Right cardiac atrium (tissue), 5 donors: ENCODE measurements around the gene MCAT. TPM values are rescaled to one million over a fixed set of nuclear protein-coding genes. Genes with fewer than 3 reads are reported as not detected.
A peak's percentile ranks its signal among the peaks of the same experiment; 100 is the strongest.

Source experiments
- ATAC-seq, 2 donors: fragments of 200-7000 bp; cut with Tn5 transposase; one replicate each; pipeline versions ENCODE4 v1.8.0 to v1.9.1; 2020; ENCODE audit warnings: moderate library complexity in 2 of 2, mild to moderate bottlenecking in 1 of 2
- DNase-seq, 3 donors: peaks; one replicate each; pipeline ENCODE4 v3.0.0-alpha.2; 2020
- H3K27ac ChIP-seq: one replicate; pipeline ENCODE4 v1.5.1; 2013; ENCODE audit warnings: mild to moderate bottlenecking, low read length, control low read depth, moderate library complexity
- H3K27me3 ChIP-seq: one replicate; pipeline ENCODE4 v1.6.1; 2013; ENCODE audit not compliant: control insufficient read depth, insufficient read depth
- H3K4me1 ChIP-seq: one replicate; pipeline ENCODE4 v1.6.1; 2013; ENCODE audit warnings: low read length; ENCODE audit not compliant: control insufficient read depth, insufficient read depth
- H3K4me3 ChIP-seq: one replicate; pipeline ENCODE4 v1.5.1; 2013; ENCODE audit warnings: low read length, control low read depth
- H3K9me3 ChIP-seq: one replicate; pipeline ENCODE4 v1.6.1; 2013; ENCODE audit warnings: low read length; ENCODE audit not compliant: control insufficient read depth
- WGBS: extraction: QIAGEN DNeasy Blood & Tissue Kit; methylation state at CpG from one replicate; pipeline ENCODE4 v1.1.7; 2013; 5-methylcytosine and 5-hydroxymethylcytosine counted together
- intact Hi-C, 4 donors: fragments of 100-400 bp; cut with DNase I; formaldehyde crosslinking; loops; one replicate each; pipeline versions ENCODE4 v1.11.0 to v1.14.0; 2022 to 2023
- polyA plus RNA-seq: library from polyadenylated mRNA; stranded (reverse); fragments of 200-250 nt; gene quantifications from one replicate; pipeline ENCODE4 v1.2.3, GENCODE V29; 2013
- total RNA-seq, 4 donors: library from RNA; stranded (reverse); fragmentation: NEBNext Ultra II Directional; extraction: Animal tissue kit (Norgen Biotek cat#: 25700); gene quantifications; one replicate each; pipeline ENCODE4 v1.2.1, GENCODE V29; 2021
- donor health status: healthy with polysubstance abuse.
- donor health status: DM: no; HTN: yes; CAD: no.
- donor health status: DM: no; HTN: no; CAD: no.
- donor health status: DM: no; HTN: yes; CAD: no; lungs with severe emphysema.
- donor health status: DM: yes; HTN: yes; CAD: no.

The MCAT gene
- total and polyA plus RNA-seq, 5 donors: 12.5 to 14.5 (median 13.8) TPM

GRCh38 chr22:43182118-43182517, 38.9 kb upstream of the MCAT start:
- H3K4me1 ChIP-seq: peaks cover 6% of the 10 kb centered on the region
- H3K9me3 ChIP-seq: no peaks in the 10 kb centered on the region
- no peaks in the 10 kb centered on the region for H3K27me3 ChIP-seq
- no peak overlapping the region for H3K27ac ChIP-seq
- ATAC-seq: no peak
- H3K4me3 ChIP-seq: no peak overlapping the region
- intact Hi-C loops: no loop called here
- DNase-seq: peak in 2 of 3 donors; percentile 14 to 50
- WGBS: 93% methylated on average over 10 of the region's 10 CpGs

DNA sequence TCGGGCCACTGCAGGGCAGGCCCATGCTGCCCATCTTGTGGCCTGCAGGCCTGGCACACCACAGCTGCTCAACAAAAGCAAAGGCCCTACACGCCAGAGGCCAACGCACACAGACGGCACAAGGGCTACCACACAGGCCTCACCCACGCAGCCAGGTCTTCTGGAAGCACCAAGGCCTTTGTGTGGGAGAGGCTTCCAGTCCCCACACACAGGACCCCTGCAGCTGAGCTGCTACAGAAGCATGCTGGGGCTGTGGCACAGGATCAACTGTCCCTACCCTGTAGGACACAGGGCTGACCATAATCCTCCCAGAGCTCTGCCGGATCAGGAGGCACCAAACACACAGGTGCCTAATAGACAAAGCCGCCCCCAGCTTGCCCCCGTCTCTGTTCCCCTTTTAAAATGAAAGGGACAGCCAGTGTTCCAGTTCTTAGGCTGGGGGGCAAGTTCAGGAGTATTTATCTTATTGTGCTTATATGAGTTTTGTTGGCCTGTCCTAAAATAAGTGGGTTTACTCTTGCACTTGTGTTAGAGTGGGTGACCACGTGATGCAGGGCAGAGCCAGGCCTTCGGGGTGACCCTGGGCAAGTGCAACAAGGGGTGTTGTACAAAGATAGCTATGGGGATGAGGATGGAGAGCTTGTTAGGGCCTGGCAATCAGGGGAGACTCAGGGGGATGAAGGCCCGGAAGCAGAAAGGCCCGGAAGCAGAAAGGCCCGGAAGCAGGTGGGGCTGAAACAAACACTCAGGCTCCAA, 38.3 kb upstream of the MCAT start:
- no peaks in the 10 kb centered on the region for H3K27me3 ChIP-seq
- no peak for ATAC-seq
- no peak overlapping the region for H3K4me3 ChIP-seq
- 93% methylated on average over 13 of the region's 13 CpGs for WGBS
- no peak overlapping the region for H3K27ac ChIP-seq
- H3K4me1 ChIP-seq: peaks cover 6% of the 10 kb centered on the region
- H3K9me3 ChIP-seq: no peaks in the 10 kb centered on the region
- peak in 2 of 3 donors; percentile 43 to 51 for DNase-seq
- intact Hi-C loops: no loop called here

DNA sequence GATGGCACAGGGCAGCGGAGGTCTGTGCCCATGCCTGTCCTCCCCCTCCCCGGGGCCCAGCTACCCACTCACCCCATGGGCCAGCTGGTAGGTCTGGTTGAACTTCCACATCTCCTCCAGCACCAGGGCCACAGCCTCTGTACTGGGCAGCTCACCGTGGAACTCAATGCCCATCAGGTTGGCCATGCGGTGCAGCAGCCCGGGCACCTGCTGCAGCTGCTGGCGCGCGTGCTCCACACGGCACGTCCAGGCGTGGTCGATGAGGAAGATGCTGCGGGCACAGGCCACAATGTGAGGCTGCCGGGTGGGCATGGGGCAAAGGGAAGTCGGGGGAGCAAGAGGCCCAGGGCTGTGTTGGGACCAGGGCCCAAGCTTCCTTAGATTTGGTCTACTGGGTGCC, 37.5 kb upstream of the MCAT start:
- intact Hi-C loops: no loop called here
- 93% methylated on average over 15 of the region's 15 CpGs for WGBS
- Histone ChIP-seq H3K9me3 (no peaks in the 10 kb centered on the region), H3K27me3 (no peaks in the 10 kb centered on the region), H3K4me3 (no peak overlapping the region), H3K4me1 (peaks cover 2% of the 10 kb centered on the region), H3K27ac (no peak overlapping the region)
- no peak for ATAC-seq
- peak in 2 of 3 donors; percentile 34 to 60 for DNase-seq

GRCh38 chr22:43179911-43180195, 36.7 kb upstream of the MCAT start:
- Histone ChIP-seq H3K4me3 (no peak overlapping the region), H3K9me3 (no peaks in the 10 kb centered on the region), H3K4me1 (no peaks in the 10 kb centered on the region), H3K27me3 (no peaks in the 10 kb centered on the region), H3K27ac (no peak overlapping the region)
- ATAC-seq (no peak), DNase-seq (peak in 2 of 3 donors; percentile 11 to 28)
- intact Hi-C loops: no loop called here
- 97% methylated on average over 15 of the region's 15 CpGs for WGBS

- Histone ChIP-seq H3K4me3 (no peak overlapping the region), H3K27ac (no peak overlapping the region), H3K4me1 (no peaks in the 10 kb centered on the region), H3K27me3 (no peaks in the 10 kb centered on the region), H3K9me3 (no peaks in the 10 kb centered on the region)
- DNase-seq: peak in 2 of 3 donors; percentile 37 to 51
- whole genome bisulfite sequencing: 93% methylated on average over 25 of the region's 25 CpGs
- ATAC-seq: no peak
- intact Hi-C loops: no loop called here
These were observed 36.1 kb upstream of the MCAT start for GRCh38 chr22:43179146-43179910.

DNA sequence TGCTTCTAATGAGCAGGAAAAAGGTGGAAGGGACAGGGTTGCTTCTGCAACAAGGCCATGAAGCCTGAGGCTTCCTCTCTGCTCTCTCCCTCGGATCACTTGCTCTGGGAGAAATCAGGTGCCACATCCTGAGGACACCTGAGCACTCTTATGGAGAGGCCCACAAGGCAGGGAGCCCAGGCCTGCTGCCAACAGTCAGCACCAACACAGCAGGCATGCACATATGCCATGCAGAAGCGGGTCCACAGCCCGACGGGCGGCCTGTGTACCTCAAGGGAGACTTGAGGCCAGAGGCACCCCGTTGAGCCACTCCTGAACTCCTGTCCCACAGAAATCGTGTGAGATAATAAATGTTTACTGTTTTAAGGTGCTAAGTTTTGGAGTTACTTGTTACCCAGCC, 34.3 kb upstream of the MCAT start:
- Histone ChIP-seq H3K9me3 (no peaks in the 10 kb centered on the region), H3K27me3 (no peaks in the 10 kb centered on the region), H3K4me1 (no peaks in the 10 kb centered on the region), H3K4me3 (no peak overlapping the region), H3K27ac (no peak overlapping the region)
- peak in 2 of 3 donors; percentile 33 to 43 for DNase-seq
- intact Hi-C loops: no loop called here
- WGBS: 92% methylated on average over 7 of the region's 7 CpGs
- no peak for ATAC-seq

- intact Hi-C loops: no loop called here
- Histone ChIP-seq H3K4me3 (no peak overlapping the region), H3K4me1 (no peaks in the 10 kb centered on the region), H3K9me3 (no peaks in the 10 kb centered on the region), H3K27ac (no peak overlapping the region), H3K27me3 (no peaks in the 10 kb centered on the region)
- DNase-seq (peak in 2 of 3 donors; percentile 42 to 52), ATAC-seq (no peak)
- 74% methylated on average over 15 of the region's 15 CpGs for WGBS
These were observed 32.9 kb upstream of the MCAT start for GRCh38 chr22:43176090-43176489.

- no peak overlapping the region for H3K27ac ChIP-seq
- WGBS: 92% methylated on average over 9 of the region's 9 CpGs
- no peaks in the 10 kb centered on the region for H3K4me1 ChIP-seq
- peak in 2 of 3 donors; percentile 22 to 45 for DNase-seq
- H3K4me3 ChIP-seq: no peak overlapping the region
- no peaks in the 10 kb centered on the region for H3K9me3 ChIP-seq
- no peaks in the 10 kb centered on the region for H3K27me3 ChIP-seq
- intact Hi-C loops: no loop called here
- ATAC-seq: no peak
These were observed 31.8 kb upstream of the MCAT start for GRCh38 chr22:43174941-43175531.

GRCh38 chr22:43173976-43174720, 30.9 kb upstream of the MCAT start:
- H3K4me1 ChIP-seq: no peaks in the 10 kb centered on the region
- H3K27ac ChIP-seq: no peak overlapping the region
- H3K4me3 ChIP-seq: no peak overlapping the region
- no peaks in the 10 kb centered on the region for H3K9me3 ChIP-seq
- intact Hi-C loops: no loop called here
- 96% methylated on average over 39 of the region's 39 CpGs for WGBS
- ATAC-seq (no peak), DNase-seq (peak in 2 of 3 donors; percentile 35 to 54)
- H3K27me3 ChIP-seq: no peaks in the 10 kb centered on the region

- Histone ChIP-seq H3K27me3 (no peaks in the 10 kb centered on the region), H3K4me3 (no peak overlapping the region), H3K27ac (no peak overlapping the region), H3K4me1 (no peaks in the 10 kb centered on the region), H3K9me3 (no peaks in the 10 kb centered on the region)
- no peak for ATAC-seq
- intact Hi-C loops: no loop called here
- DNase-seq: peak in 2 of 3 donors; percentile 41 to 65
- 95% methylated on average over 9 of the region's 9 CpGs for WGBS
These were observed 30.4 kb upstream of the MCAT start for GRCh38 chr22:43173566-43173965.

- WGBS: 96% methylated on average over 19 of the region's 19 CpGs
- no peaks in the 10 kb centered on the region for H3K27me3 ChIP-seq
- no peak overlapping the region for H3K4me3 ChIP-seq
- H3K4me1 ChIP-seq: no peaks in the 10 kb centered on the region
- intact Hi-C loops: no loop called here
- no peaks in the 10 kb centered on the region for H3K9me3 ChIP-seq
- ATAC-seq: no peak
- DNase-seq: peak in 2 of 3 donors; percentile 19 to 31
- H3K27ac ChIP-seq: no peak overlapping the region
These were observed 29.0 kb upstream of the MCAT start for GRCh38 chr22:43172191-43172590.
